NCI-H526 treated with DMSO at 0.1 percent for 48 hours (cell line): ENCODE measurements around the gene CEL.
A peak's percentile ranks its signal among the peaks of the same experiment; 100 is the strongest.
"Not testable (repeated sequence)": the region's sequence is repeated elsewhere in the genome, so short reads cannot be mapped to it uniquely, and the experiment has no call there.

ENCODE experiments used
- DNase-seq: peaks from one replicate; lab custom pipeline; 2025; lab: John Stamatoyannopoulos, UW

Gene CEL

DNA sequence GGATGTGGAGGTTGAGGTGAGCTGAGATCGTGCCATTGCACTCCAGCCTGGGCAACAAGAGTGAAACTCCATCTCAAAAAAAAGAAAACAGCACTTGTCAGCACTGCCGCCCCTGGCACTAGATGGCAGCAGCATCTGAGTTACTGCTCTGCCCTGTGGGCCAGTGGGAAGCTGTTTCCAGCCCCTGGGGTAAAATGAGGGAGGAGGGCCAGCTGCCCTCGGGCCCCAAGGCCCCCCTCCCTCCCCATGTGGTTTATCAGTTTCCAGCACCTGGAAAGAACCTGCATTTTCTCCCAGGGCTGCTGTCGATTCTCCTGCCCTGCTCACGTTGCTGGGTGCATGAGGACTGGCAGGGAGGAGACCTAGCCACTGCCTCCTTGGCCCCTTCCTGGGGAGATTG lies 13.2 kb upstream of the CEL start:
- peak; percentile 0 for DNase-seq

GRCh38 chr9:133049043-133049442 lies 12.7 kb upstream of the CEL start:
- no peak for DNase-seq

- no peak for DNase-seq
These were observed 11.6 kb upstream of the CEL start for GRCh38 chr9:133050142-133050541.

- DNase-seq = no peak
These were observed 11.0 kb upstream of the CEL start for GRCh38 chr9:133050781-133051180.

- no peak for DNase-seq
These were observed 10.4 kb upstream of the CEL start for GRCh38 chr9:133051281-133051900.

DNA sequence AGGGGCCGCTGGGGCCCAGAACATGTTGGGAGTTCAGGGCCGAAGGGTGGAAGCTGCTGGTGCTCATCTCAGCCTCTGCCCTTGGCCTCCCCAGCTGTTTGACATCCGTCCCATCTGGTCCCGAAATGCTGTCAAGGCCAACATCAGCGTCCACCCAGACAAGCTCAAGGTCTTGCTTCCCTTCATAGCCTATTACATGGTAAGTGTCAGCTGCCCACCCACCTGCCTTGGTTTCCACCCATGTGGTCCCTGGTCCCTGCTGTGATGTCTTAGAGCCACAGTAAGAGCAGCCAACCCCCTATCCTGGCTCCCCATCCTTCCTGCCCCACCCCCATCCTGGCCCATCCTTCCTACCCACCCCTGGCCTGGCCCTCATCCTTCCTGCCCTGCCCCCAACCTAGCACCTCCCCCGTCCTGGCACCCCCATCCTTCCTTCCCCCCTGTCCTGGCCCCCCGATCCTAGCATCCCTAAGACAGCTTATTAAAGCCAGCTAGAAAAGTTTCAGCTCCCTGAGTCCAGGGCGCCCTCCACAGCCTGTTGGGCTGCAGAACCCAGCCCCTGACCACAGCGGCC lies 9.7 kb upstream of the CEL start:
- DNase-seq = no peak

GRCh38 chr9:133054194-133054890 lies 7.4 kb upstream of the CEL start:
- no peak for DNase-seq

- DNase-seq = no peak
These were observed 6.8 kb upstream of the CEL start for GRCh38 chr9:133054966-133055365.

DNA sequence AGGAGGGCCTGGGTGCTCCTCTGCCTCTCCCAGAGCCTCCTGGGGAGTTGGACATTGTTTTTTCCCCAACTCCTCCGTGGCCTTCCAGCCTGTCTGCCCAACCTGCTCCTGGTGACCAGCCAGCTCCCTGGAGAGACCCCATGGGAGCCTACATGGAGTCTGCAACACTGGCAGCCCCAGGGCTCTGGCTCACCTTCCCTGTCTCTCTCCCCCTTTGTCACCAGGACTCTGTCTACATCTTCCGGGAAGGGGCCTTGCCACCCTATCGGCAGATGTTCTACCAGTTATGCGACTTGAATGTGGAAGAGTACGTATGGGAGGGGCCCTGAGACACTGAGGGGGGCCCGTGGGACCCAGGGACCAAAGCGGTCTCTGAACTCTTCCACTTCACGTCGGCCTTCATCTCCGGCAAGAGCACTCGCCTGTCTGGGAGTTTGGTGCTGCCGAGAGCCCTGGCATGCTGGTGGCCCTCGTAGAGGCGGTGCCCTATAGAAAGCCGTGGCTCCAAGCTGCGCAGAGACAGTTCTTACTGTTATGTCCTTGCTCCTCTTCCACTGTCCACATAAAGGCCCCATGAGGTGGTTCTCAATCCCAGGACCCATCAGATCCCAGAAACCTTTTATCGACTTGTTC lies 5.9 kb upstream of the CEL start:
- no peak for DNase-seq

GRCh38 chr9:133056533-133056932 lies 5.2 kb upstream of the CEL start:
- no peak for DNase-seq

- no peak for DNase-seq
These were observed 4.8 kb upstream of the CEL start for GRCh38 chr9:133057006-133057405.

DNA sequence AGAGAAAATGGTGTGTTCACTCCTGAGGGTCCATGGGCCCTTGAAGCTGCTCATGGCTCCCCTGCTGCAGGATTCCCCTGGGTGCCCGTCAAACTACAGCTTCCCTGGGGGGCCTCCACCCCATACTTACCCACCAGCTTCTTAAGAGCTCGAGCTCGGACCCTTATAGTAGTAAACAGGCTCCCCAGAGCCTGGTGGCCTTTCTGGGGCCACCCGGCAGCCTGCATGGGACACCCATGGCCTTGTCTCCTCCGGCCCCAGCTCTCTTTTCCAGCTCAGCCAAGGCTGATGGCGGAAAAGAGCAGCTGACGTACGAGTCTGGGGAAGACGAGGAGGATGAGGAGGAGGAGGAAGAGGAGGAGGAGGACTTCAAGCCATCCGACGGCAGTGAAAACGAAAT lies 4.2 kb upstream of the CEL start:
- no peak for DNase-seq

- DNase-seq = no peak
These were observed 3.7 kb upstream of the CEL start for GRCh38 chr9:133058071-133058470.

- no peak for DNase-seq
These were observed 3.0 kb upstream of the CEL start for GRCh38 chr9:133058550-133059320.

GRCh38 chr9:133059623-133060022 lies 2.2 kb upstream of the CEL start:
- no peak for DNase-seq

DNA sequence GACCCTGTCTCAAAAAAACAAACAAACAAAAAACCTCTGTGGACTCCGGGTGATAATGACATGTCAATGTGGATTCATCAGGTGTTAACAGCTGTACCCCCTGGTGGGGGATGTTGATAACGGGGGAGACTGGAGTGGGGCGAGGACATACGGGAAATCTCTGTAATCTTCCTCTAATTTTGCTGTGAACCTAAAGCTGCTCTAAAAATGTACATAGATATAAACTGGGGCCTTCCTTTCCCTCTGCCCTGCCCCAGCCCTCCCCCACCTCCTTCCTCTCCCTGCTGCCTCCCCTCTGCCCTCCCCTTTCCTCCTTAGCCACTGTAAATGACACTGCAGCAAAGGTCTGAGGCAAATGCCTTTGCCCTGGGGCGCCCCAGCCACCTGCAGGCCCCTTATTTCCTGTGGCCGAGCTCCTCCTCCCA lies 1.4 kb upstream of the CEL start:
- no peak for DNase-seq

DNA sequence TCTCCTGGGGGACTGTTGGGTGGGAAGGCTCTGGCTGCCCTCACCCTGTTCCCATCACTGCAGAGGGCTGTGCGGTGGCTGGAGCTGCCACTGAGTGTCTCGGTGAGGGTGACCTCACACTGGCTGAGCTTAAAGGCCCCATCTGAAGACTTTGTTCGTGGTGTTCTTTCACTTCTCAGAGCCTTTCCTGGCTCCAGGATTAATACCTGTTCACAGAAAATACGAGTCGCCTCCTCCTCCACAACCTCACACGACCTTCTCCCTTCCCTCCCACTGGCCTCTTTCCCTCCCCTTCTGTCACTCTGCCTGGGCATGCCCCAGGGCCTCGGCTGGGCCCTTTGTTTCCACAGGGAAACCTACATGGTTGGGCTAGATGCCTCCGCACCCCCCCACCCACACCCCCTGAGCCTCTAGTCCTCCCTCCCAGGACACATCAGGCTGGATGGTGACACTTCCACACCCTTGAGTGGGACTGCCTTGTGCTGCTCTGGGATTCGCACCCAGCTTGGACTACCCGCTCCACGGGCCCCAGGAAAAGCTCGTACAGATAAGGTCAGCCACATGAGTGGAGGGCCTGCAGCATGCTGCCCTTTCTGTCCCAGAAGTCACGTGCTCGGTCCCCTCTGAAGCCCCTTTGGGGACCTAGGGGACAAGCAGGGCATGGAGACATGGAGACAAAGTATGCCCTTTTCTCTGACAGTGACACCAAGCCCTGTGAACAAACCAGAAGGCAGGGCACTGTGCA lies 590 bp upstream of the CEL start:
- not testable (repeated sequence) for DNase-seq

- DNase-seq = not testable (repeated sequence)
These were observed 788 bp downstream of the CEL start for GRCh38 chr9:133062569-133062968.

GRCh38 chr9:133063159-133063499 lies 1.3 kb downstream of the CEL start:
- DNase-seq = no peak

- DNase-seq = no peak
These were observed 1.9 kb downstream of the CEL start for GRCh38 chr9:133063500-133064231.
